ENCODE results near the gene CACYBP.
"Not testable (repeated sequence)": the region's sequence is repeated elsewhere in the genome, so short reads cannot be mapped to it uniquely, and the experiment has no call there.

CACYBP gene

DNA sequence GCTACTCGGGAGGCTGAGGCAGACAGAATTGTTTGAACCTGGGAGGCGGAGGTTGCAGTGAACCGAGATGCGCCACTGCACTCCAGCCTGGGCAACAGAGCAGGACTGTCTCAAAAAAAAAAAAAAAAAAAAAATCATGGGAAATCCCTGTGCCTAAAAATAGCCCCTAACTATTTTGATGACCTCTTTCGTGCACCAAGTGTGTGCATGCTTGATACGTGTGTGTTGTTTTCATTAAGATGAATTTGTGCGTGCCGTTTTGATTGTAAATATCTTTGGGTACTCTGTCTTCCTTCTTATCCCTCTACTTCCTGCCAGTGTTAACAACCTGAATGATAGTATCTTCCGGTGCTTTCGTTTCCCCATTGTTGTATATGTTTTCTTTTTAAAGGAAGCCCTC, 9.8 kb downstream of the CACYBP start:
- DNase-seq (ENCODE audit: low read depth in 2 of 2), result no peak

DNA sequence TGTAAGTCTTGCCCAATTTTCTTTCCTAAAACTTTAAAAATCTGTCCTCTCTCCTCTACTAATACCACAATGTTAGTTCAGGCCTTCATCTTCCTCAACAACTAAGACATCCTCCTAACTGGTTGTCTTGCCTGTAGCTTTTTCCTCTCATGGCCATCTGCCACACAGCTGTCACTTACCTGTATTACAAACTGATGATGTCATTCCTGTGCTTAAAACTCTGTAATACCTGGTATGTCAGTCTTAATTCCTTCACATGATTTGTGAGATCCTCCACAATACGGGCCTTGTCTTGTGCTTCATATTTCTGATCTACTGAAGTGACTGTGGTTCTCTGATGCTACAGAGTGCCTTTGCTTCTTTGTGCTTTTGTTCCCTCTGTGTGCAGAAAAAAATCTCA, 13.7 kb downstream of the CACYBP start:
- DNase-seq (ENCODE audit: low read depth in 2 of 2), result no peak

DNA sequence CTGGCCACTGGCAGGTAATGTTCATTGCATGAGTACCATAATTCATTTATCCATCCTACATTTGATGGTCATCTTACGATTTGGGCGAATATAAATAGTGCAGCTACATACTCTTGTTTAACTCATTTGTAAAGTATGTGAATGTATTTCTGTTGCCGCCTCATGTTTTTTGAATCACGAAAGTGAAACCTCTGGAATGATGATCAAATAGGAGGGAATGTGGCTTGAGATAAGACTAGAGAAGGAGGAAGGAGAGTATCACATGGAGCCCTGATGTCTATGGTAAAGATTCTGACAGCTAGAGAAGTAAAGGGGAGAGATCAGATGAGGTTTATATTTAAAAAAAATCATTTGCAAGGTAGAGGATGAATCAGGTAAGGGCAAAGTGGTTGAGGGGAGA, 15.5 kb downstream of the CACYBP start:
- DNase-seq (ENCODE audit: low read depth in 2 of 2), result no peak

DNA sequence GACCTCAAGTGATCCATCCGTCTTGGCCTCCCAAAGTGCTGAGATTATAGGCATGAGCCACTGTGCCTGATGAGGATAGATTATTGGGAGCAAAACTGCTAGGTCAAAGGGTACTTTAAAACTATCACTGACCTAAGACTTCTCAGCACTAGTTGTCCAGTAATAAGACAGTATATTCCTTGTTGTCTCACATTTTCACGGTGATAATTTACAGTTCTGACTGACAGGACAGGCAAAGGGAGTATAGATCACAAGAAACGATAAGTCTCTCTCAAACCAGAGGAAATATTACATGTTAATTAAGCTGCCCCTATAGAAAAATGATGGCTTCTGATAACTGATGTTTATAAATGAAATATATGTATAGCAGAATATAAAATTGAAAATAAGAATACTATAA, 19.8 kb downstream of the CACYBP start:
- no peak for DNase-seq (ENCODE audit: low read depth in 2 of 2)

DNA sequence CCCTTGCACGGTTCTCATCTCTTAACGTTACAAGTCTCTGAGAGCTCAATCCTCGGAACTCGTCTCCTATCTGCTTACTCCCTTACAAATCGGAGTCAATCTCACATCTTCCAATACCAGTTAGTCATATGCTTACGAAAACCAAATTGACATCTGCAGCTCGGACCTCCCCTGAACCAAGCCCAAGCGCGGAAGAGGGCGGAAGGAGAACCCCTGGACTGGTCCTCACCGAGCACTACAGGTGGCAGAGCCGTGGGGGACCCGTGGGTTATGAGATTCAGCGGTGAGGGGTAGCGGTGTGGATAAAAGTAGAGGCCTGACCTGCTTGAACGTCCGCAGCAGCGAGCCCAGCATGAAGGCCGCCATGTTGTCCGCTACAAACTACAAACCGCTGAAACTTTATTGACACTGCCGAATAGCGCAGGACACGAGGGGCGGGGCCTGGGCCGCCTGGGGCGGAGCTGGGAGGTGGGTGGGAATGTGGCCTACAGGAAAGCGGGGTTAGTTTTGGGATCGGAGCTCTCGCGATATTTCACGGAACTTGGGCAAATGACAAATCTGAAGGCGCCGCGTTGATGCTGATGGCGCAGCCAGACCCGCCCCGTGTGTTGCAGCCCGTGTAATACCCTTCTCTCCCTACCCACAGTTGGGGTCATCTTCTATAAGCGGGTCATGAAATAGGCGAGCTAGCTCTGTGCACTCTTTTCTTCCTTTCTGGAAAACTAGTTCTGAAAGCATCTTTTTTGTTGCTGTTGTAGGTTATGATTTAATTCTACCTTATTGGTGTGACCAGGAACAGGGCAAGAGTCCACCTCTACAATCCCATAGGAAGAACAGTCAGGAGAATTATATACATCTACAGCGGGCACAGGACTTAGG, 23.5 kb downstream of the CACYBP start, which contains the start of gene MRPS14:
MRPS14 (minus strand) TSS at position 383 of the 879 bp plus-strand sequence; CDS start at position 366, 17 bp downstream.
- DNase-seq (ENCODE audit: low read depth in 2 of 2), result peak; percentile 97 to 99

DNA sequence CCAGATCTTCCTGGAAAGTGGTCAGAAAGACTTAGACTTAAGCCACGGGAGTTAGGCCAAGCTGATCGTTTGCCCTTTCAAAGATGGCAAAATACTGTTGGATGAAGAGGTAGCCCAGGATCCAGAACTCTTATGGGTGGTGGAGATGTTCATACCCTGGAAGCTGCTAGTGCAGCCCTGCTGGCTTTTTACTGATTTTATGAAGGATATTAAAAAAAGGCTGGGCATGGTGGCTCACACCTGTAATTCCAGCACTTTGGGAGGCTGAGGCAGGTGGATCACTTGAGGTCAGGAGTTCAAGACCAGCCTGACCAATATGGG, 24.1 kb downstream of the CACYBP start:
- DNase-seq (ENCODE audit: low read depth in 2 of 2), result not testable (repeated sequence)

DNA sequence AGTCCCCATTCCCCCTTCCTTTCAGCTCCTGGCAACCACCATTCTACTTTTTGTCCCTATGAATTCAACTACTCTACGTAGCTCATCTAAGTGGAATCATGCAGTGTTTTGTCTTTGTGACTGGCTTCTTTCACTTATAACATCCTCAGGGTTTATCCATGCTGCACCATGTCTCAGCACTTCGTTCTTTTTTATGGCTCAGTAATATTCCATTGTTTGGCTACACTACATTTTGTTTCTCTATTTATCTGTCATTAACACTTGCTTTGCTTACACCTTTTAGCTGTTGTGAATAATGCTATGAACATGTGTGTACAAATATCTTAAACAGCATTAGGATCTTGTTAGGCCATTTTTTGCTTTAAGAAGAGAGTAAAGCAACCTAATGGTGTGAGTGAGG, 25.0 kb downstream of the CACYBP start:
- DNase-seq (ENCODE audit: low read depth in 2 of 2), result no peak

DNA sequence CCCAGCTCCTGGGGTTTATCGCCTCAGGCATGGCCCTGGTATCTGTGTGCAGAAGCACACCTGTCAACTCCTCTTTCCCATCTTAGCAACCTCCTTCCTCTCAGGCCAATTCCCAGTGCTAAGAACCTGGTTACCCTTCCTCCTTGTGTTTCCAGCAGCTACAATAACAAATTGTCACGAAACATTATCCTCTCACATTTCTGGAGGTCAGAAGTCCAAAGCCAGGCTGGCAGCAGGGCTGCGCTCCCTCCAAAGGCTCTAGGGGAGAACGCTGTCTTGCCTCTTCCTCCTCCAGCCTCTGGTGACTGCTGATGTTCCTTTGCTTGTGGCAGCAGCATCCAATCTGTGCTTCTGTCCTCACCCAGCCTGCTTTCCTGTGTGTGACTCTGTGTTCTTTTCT, 34.2 kb downstream of the CACYBP start:
- no peak for DNase-seq (ENCODE audit: low read depth in 2 of 2)

DNA sequence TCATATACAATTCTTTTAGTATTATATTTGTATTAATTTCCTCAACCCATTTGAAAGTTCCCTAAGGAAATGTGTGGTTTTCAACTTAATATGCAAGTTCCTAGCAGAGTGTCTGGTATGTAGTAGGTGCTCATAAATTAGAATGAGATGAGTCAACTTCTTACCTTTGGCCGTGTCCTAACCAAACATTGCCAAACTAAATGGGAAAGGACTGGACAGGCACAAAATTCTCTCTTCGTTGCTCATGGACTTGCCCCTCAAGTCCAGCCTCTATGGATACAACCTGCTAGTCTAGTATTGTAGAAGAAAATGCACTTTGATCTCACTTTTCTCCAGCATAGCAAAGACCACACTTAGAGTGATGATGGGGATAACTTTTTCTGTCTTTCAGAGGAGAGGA, 35.0 kb downstream of the CACYBP start:
- no peak for DNase-seq (ENCODE audit: low read depth in 2 of 2)

DNA sequence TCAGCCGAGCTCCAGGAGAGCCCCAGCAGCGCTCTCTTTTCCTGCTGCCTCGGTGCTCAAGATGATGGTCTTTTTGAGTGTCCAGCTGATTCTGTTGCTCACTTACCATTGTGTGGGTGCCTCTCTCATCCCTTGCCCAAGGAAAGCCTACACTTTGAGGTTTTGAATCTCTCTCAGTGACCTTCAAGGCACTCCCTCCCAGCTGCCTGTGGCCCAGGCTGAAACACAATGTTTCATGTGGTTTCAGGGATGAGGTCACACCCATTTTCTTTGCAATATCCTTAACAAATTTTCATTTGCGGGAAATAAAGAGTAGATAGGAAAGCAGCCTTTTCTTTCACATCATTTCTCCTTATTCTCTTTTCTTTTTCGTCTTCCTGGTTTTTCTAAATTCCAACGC, 36.1 kb downstream of the CACYBP start:
- no peak for DNase-seq (ENCODE audit: low read depth in 2 of 2)

DNA sequence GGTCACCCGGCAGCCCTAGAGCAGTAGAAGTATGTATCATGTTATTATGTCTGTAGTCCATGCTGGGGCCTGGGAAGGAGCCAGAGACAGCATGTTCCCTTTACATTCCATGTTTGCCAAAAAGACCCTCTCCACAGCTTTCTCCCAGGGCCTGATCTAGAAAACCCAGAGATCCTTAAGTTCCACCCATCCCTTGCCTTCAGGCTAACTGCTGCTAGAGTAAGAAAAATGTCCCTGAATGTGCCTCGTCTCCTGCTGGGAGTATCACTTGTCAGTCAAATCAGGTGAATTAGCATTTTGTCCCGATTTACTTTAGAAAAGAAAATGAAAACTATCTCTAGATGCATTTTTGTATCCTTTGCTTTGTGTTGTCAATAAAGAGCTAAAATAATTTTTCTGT, 36.7 kb downstream of the CACYBP start:
- DNase-seq (ENCODE audit: low read depth in 2 of 2), result no peak

DNA sequence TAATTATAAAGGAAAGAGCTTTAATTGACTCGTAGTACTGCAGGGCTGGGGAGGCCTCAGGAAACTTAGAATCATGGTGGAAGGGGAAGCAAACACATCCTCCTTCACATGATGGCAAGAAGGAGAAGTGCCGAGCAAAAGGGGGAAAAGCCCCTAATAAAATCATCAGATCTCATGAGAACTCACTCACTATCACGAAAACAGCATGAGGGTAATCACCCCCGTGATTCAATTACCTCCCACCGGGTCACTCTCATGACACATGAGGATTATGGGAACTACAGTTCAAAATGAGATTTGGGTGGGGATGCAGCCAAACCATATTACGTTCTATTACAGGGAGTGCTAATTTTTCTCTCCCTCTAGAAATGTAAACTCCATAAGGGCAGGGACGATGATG, 37.7 kb downstream of the CACYBP start:
- DNase-seq (ENCODE audit: low read depth in 2 of 2), result no peak

DNA sequence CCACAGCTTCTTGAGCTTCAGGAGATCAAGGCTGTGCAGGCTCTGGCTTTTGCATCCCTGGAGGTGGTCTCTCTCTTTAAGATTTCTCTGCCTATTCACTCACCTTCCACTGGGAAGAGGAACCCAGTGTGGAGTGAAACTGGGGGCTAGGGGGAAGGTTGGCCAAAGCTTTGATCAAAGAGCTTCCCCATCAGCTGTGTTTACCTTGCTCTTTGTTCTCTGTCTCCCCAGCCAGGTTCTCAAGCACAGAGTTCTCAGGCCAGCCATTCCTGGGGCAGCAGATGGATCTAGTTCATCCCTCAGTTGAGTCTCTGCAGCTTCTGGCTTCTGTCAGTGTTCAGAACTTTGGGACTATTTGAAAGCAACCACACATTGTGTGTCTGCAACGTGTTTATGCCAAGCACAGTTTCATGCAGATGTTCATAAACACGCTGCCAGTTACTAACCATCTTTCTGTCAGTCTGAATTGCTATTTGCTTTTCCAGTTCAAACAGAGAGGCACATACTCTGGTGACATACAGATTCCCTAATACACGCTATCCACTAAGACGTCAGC, 40.7 kb downstream of the CACYBP start:
- no peak for DNase-seq (ENCODE audit: low read depth in 2 of 2)

DNA sequence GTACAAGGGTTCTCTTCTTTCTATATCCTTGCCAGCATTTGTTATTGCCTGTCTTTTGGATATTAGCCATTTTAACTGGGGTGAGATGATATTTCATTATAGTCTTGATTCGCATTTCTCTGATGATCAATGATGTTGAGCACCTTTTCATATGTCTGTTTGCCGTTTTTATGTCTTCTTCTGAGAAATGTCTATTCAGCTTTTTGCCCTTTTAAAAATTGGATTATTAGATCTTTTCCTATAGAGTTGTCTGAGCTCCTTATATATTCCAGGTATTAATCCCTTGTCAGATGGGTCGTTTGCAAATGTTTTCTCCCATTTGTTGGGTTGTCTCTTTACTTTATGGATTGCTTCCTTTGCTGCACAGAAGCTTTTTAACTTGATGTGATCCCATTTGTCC, 42.9 kb downstream of the CACYBP start:
- DNase-seq (ENCODE audit: low read depth in 2 of 2), result no peak

DNA sequence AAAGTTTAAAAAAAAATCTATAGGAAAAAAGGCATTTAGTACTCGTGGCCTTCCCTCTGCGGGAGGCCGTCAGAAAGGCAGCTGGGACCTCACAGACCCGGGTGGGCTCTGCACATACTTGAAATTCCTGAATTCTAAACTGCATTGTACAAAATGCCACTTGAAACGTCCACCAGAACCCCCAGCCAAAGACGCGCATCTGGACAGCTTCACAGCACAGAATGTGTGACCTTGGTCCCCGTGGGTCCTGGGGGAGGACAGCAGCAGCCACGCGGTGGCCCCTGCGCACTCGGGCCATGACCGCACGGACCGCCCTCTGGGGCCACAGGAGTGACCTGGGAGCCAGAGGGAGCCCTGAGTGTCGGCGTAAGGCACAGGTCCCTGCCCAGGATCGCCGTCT, 44.1 kb downstream of the CACYBP start:
- DNase-seq (ENCODE audit: low read depth in 2 of 2), result no peak

DNA sequence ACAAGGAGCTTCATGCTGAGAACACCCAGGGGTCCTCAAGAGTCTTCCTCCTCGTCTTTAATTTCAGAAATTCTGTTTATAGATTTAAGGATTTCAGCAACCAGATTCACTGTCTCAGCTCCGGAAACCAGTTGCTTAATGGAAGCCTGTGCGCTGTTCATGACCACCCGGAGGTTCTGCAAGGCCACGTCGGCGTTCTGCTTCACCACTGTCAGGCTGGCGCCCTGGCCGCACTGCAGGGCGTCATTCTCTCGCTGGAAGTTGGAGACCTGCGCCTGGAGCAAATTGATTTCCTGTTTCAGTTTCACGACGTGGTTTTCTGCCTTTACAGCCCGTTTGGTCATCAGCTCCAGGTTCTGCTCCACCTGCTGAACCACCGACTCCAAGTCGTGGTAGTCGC, 44.8 kb downstream of the CACYBP start:
- DNase-seq (ENCODE audit: low read depth in 2 of 2), result not testable (repeated sequence)

DNA sequence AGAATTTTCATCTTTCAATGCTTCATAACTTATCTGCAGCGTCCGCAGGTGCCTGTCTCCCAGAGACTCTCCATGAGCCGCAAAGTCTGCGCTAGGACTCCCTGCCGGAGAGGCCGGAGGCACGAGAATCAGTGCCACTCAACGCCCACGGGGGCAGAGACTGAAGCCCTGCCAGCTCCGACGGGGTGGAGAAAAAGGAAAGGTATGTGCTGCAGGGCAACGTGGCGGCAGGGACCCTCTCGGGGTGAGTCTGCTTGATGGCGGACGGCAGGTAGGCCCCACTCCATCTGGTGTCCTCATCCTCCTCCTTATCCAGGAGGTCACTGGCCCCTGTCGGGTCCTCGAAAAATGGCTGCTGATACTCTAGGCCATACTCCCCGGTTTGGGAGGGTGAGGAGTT, 45.4 kb downstream of the CACYBP start:
- DNase-seq (ENCODE audit: low read depth in 2 of 2), result no peak

DNA sequence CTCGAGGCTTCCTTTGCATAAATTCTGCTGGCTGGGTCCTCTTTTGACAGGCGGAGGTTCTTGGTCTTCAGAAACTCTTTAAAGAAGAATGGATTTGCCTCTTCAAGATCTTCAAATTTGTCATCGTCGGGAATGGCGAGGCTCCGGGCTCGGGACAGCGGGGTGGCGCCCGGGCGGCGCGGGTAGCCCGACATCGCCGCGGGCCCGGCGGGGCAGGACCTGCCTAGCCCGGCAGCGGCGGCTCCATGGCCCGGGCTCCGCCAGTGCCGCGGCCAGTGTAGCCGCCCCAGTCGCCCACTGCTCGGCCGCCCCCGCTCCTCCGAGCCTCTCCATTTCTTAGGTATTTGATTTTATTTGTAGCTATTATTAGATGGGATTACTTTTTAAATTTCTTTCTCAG, 45.8 kb downstream of the CACYBP start:
- DNase-seq (ENCODE audit: low read depth in 2 of 2), result no peak

DNA sequence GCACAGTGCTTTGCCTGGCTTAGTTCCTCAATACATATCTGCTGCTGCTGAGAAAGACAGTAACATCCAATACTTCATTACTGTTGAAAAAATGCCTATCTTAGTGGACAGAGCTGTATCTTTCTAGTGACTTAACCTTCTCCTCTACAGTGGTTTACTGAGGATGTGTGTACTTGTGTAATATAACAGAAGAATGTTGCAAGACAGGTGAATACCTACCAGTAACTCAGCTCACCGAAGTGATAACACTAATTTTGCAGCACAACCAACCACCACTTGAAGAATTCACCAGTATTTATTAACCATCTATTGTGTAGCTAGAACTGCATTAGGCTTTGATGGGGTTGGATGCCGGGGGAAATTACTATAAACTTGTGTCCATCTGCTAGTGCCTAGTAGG, 51.2 kb downstream of the CACYBP start:
- DNase-seq (ENCODE audit: low read depth in 2 of 2), result no peak

DNA sequence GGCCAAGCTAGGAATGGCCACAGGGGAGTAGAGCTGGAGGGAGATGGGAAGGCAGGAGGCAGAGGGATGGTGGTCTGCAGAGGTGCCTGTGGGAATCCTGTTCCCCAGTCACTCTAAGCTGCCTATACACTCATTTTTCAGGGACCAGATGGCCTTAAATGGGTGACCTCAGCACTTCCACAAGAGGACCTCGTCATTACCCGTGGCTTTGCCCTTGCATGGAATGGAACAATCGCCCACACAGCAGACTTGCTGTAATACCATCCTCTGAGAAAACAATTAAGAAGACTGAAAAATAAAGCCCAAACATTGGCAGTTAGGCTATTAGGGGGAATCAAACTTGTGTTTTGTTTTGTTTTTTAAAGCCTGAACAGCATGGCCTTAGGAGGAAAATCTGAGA, 55.0 kb downstream of the CACYBP start:
- no peak for DNase-seq (ENCODE audit: low read depth in 2 of 2)
